Neural cell (in vitro differentiated cells): ENCODE measurements around the gene CYP4F8. TPM values are rescaled to one million over a fixed set of nuclear protein-coding genes. Genes with fewer than 3 reads are reported as not detected.

Source experiments
- H2AFZ ChIP-seq: fragments of 200-600, 300-800 bp; sonication (generic), shearing (Covaris generic); 2 replicates; pipeline ENCODE4 v1.6.0; 2014; ENCODE audit warnings: low read depth, mild to moderate bottlenecking, antibody characterized with exemption, low read length, moderate library complexity
- H3F3A ChIP-seq: fragments of 200-600 bp; shearing (Covaris generic); 2 replicates; pipeline ENCODE4 v1.6.1; 2016; ENCODE audit warnings: mild to moderate bottlenecking, moderate library complexity, mixed read lengths, antibody characterized with exemption, low read length; ENCODE audit not compliant: insufficient read depth, poor library complexity, severe bottlenecking
- H3K27ac ChIP-seq: fragments of 200-600, 300-800 bp; sonication (generic), shearing (Covaris generic); 2 replicates; pipeline ENCODE4 v1.5.1; 2014; ENCODE audit warnings: mild to moderate bottlenecking, low read length, moderate library complexity
- H3K27me3 ChIP-seq: fragments of 300-800, 200-600 bp; sonication (generic), shearing (Covaris generic); 2 replicates; pipeline ENCODE4 v1.6.0; 2014; ENCODE audit warnings: mild to moderate bottlenecking, low read depth, low read length, moderate library complexity; ENCODE audit not compliant: insufficient read depth
- H3K36me3 ChIP-seq: fragments of 300-800, 200-600 bp; sonication (generic), shearing (Covaris generic); 2 replicates; pipeline ENCODE4 v1.5.1; 2014; ENCODE audit warnings: mild to moderate bottlenecking, antibody characterized with exemption, low read length, moderate library complexity; ENCODE audit not compliant: insufficient read depth
- H3K4me2 ChIP-seq: fragments of 300-800, 200-600 bp; sonication (generic), shearing (Covaris generic); 2 replicates; pipeline ENCODE4 v1.6.0; 2014; ENCODE audit warnings: mild to moderate bottlenecking, low read length
- H3K4me3 ChIP-seq: fragments of 300-800, 200-600 bp; sonication (generic), shearing (Covaris generic); 2 replicates; pipeline ENCODE4 v1.5.1; 2014; ENCODE audit warnings: mild to moderate bottlenecking, low read length, moderate library complexity
- H3K79me2 ChIP-seq: fragments of 200-600 bp; shearing (Covaris generic); replicated peaks from 2 replicates; pipeline ENCODE4 v1.6.0; 2014; ENCODE audit warnings: mild to moderate bottlenecking, low read length, moderate library complexity; ENCODE audit not compliant: insufficient read depth
- H3K9ac ChIP-seq: fragments of 300-800, 200-600 bp; sonication (generic), shearing (Covaris generic); 2 replicates; pipeline ENCODE4 v1.6.1; 2016; ENCODE audit warnings: mild to moderate bottlenecking, low read length, mixed read lengths
- H3K9me2 ChIP-seq: fragments of 200-600 bp; shearing (Covaris generic); 2 replicates; pipeline ENCODE4 v1.6.1; 2016; ENCODE audit warnings: mild to moderate bottlenecking, low read length, mixed read lengths; ENCODE audit not compliant: insufficient read depth
- H3K9me3 ChIP-seq: fragments of 200-600, 300-800 bp; sonication (generic), shearing (Covaris generic); 2 replicates; pipeline ENCODE4 v1.6.1; 2016; ENCODE audit warnings: mild to moderate bottlenecking, mixed run types, low read length, moderate library complexity, mixed read lengths
- H4K20me1 ChIP-seq: fragments of 200-600 bp; shearing (Covaris generic); 2 replicates; pipeline ENCODE4 v1.6.1; 2016; ENCODE audit warnings: mild to moderate bottlenecking, mixed run types; ENCODE audit not compliant: insufficient read depth
- EP300 ChIP-seq: fragments of 450-650 bp; conservative IDR thresholded peaks from 2 replicates; pipeline ENCODE4 v1.6.1; 2014; ENCODE audit warnings: antibody characterized with exemption, mild to moderate bottlenecking, moderate library complexity; ENCODE audit not compliant: poor library complexity, severe bottlenecking
- EZH2 ChIP-seq: fragments of 200-600, 300-800 bp; shearing (Covaris generic), sonication (generic); IDR thresholded peaks from 2 replicates; pipeline ENCODE4 v1.6.1; 2014; ENCODE audit warnings: antibody characterized with exemption, low read length, borderline replicate concordance, mild to moderate bottlenecking; ENCODE audit not compliant: insufficient read depth, poor library complexity, severe bottlenecking
- MXI1 ChIP-seq: fragments of 450-650 bp; conservative IDR thresholded peaks from 2 replicates; pipeline ENCODE4 v1.6.1; 2014; ENCODE audit warnings: antibody characterized with exemption, mild to moderate bottlenecking; ENCODE audit not compliant: poor library complexity, severe bottlenecking
- POLR2AphosphoS5 ChIP-seq: IDR thresholded peaks from 2 replicates; pipeline ENCODE4 v1.6.1; 2012
- RAD21 ChIP-seq: fragments of 450-650 bp; conservative IDR thresholded peaks from 2 replicates; pipeline ENCODE4 v1.6.1; 2014; ENCODE audit warnings: antibody characterized with exemption, mild to moderate bottlenecking, moderate library complexity
- SMC3 ChIP-seq: fragments of 450-650 bp; conservative IDR thresholded peaks from 2 replicates; pipeline ENCODE4 v1.6.1; 2014; ENCODE audit warnings: antibody characterized with exemption, mild to moderate bottlenecking, moderate library complexity; ENCODE audit not compliant: poor library complexity
- TAF1 ChIP-seq: IDR thresholded peaks from 2 replicates; pipeline ENCODE4 v1.6.1; 2012; ENCODE audit warnings: low read depth
- polyA plus RNA-seq: library from polyadenylated mRNA; depleted of rRNA; stranded (reverse); fragments of >200 nt; gene quantifications from 2 replicates; pipeline ENCODE4 v1.2.3, GENCODE V29; 2014
- TF ChIP-seq, protein P1 (sequence below): IDR thresholded peaks from 2 replicates; pipeline ENCODE4 v1.6.1; 2012; ENCODE audit warnings: borderline replicate concordance
- TF ChIP-seq, protein P2 (sequence below): fragments of 450-650 bp; IDR thresholded peaks from 2 replicates; pipeline ENCODE4 v1.5.1; 2014; ENCODE audit warnings: antibody characterized with exemption, mild to moderate bottlenecking, moderate library complexity; ENCODE audit not compliant: poor library complexity, severe bottlenecking

Gene CYP4F8
- polyA plus RNA-seq, 1 donor from 2014 or later = not detected

DNA sequence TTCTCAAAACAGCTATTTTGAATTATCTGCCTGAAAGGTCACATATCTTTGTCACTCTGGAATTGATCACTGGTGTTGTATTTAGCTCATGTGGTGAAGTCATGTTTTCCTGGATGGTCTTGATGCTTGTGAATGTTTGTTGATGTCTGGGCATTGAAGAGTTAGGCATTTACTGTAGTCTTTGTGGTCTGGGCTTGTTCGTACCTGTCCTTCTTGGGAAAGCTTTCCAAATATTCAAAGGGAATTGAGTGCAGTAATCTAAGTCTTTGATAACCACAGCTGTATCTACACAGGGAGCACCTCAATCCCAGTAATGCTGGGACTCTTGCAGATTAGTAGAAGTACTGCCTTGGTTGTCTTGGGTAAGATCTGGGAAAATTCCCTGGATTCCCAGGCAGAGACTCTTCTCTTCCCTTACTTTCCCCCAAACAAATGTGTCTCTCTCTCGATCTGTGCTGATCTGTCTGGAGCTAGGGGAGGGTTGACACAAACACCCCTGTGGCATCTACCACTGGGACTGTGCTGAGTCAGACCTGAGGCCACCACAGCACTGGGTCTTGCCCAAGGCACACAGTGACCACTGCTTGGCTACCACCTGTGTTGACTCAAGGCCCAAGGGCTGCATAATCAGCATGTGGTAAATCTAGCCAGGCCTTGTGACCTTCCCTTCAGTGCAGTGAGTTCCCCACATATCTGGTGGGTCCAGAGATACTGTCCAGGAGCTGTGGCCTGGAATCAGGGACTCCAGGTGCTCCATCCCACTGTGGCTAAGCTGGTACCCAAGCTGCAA is 20.2 kb downstream of the CYP4F8 start:
- TF ChIP-seq TAF1 (no peak), RAD21 (no peak), MXI1 (no peak), POLR2AphosphoS5 (no peak), EP300 (no peak), SMC3 (no peak), EZH2 (no peak)
- TF ChIP-seq, protein P1, sequence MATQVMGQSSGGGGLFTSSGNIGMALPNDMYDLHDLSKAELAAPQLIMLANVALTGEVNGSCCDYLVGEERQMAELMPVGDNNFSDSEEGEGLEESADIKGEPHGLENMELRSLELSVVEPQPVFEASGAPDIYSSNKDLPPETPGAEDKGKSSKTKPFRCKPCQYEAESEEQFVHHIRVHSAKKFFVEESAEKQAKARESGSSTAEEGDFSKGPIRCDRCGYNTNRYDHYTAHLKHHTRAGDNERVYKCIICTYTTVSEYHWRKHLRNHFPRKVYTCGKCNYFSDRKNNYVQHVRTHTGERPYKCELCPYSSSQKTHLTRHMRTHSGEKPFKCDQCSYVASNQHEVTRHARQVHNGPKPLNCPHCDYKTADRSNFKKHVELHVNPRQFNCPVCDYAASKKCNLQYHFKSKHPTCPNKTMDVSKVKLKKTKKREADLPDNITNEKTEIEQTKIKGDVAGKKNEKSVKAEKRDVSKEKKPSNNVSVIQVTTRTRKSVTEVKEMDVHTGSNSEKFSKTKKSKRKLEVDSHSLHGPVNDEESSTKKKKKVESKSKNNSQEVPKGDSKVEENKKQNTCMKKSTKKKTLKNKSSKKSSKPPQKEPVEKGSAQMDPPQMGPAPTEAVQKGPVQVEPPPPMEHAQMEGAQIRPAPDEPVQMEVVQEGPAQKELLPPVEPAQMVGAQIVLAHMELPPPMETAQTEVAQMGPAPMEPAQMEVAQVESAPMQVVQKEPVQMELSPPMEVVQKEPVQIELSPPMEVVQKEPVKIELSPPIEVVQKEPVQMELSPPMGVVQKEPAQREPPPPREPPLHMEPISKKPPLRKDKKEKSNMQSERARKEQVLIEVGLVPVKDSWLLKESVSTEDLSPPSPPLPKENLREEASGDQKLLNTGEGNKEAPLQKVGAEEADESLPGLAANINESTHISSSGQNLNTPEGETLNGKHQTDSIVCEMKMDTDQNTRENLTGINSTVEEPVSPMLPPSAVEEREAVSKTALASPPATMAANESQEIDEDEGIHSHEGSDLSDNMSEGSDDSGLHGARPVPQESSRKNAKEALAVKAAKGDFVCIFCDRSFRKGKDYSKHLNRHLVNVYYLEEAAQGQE = no peak
- TF ChIP-seq, protein P2, sequence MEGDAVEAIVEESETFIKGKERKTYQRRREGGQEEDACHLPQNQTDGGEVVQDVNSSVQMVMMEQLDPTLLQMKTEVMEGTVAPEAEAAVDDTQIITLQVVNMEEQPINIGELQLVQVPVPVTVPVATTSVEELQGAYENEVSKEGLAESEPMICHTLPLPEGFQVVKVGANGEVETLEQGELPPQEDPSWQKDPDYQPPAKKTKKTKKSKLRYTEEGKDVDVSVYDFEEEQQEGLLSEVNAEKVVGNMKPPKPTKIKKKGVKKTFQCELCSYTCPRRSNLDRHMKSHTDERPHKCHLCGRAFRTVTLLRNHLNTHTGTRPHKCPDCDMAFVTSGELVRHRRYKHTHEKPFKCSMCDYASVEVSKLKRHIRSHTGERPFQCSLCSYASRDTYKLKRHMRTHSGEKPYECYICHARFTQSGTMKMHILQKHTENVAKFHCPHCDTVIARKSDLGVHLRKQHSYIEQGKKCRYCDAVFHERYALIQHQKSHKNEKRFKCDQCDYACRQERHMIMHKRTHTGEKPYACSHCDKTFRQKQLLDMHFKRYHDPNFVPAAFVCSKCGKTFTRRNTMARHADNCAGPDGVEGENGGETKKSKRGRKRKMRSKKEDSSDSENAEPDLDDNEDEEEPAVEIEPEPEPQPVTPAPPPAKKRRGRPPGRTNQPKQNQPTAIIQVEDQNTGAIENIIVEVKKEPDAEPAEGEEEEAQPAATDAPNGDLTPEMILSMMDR = no peak
- Histone ChIP-seq H4K20me1 (no peaks in the 10 kb centered on the region), H3K9me2 (no peaks in the 10 kb centered on the region), H3K9me3 (no peaks in the 10 kb centered on the region), H3K4me3 (no peak overlapping the region), H3F3A (no peaks in the 10 kb centered on the region), H3K27ac (no peak overlapping the region), H3K4me2 (no peak overlapping the region), H3K27me3 (no peaks in the 10 kb centered on the region), H2AFZ (no peak overlapping the region), H3K36me3 (no peaks in the 10 kb centered on the region), H3K79me2 (no peaks in the 10 kb centered on the region), H3K9ac (no peak overlapping the region)

DNA sequence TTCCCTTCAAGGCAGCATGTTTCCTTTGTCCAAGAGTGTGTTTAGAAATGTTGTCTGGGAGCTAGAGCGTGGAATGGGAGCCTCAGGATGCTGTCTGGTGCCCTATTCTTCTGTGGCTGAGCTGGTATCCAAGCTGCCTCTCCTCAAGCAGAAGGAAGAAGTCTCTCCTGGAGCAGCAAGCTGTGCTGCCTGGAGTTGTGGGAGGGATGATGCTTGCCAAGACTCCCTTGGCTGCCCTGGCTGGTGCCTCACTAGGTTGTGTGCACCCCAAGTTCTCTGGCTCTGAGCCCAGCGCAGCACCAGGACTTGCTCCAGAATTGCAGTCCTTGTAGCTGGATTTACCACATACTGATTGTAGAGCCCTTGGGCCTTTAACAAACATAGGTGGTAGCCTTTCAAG is 21.0 kb downstream of the CYP4F8 start:
- no peak overlapping the region for H2AFZ ChIP-seq
- H3K4me3 ChIP-seq = no peak overlapping the region
- no peak overlapping the region for H3K27ac ChIP-seq
- H3K4me2 ChIP-seq = no peak overlapping the region
- no peaks in the 10 kb centered on the region for H3K79me2 ChIP-seq
- no peak overlapping the region for H3K9ac ChIP-seq
- H3K36me3 ChIP-seq = no peaks in the 10 kb centered on the region
- TF ChIP-seq POLR2AphosphoS5 (no peak), TAF1 (no peak), MXI1 (no peak), EZH2 (no peak), RAD21 (no peak), EP300 (no peak), SMC3 (no peak)
- TF ChIP-seq, protein P1 = no peak
- TF ChIP-seq, protein P2 = no peak
- no peaks in the 10 kb centered on the region for H4K20me1 ChIP-seq
- H3K9me3 ChIP-seq = no peaks in the 10 kb centered on the region
- H3K9me2 ChIP-seq = no peaks in the 10 kb centered on the region
- no peaks in the 10 kb centered on the region for H3K27me3 ChIP-seq
- H3F3A ChIP-seq = no peaks in the 10 kb centered on the region
